Measurements from ENCODE around the gene PLCB1. TPM values are rescaled to one million over a fixed set of nuclear protein-coding genes. Genes with fewer than 3 reads are reported as not detected.
"Not testable (repeated sequence)": the region's sequence is repeated elsewhere in the genome, so short reads cannot be mapped to it uniquely, and the experiment has no call there.

The PLCB1 gene
- polyA plus RNA-seq, 1 experiment: 16.4 TPM

DNA sequence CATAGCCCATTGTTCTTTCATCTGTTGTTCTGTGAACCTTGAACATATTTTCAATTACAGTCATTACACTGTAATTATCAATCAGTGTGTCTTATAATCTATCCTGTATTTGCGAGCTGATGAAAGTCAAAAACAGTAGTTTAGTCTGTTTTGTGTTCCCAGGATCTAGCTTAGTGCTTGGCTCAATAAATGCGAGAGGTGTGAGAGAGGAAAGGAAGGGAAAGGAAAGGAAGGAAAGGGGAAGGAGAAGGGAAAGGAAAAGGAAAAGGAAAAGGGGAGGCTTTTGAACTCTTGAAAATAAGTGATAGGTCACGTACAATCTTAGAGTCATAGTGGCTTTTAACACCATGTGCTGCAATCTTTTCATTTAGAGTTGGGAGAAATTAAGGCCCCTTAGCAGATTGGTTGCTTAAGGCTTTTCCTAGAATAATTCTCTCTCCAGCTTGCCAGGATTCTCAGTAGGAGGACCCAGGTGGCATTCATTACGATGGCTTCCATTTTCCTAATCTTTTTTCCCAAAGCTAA is 503.0 kb downstream of the PLCB1 start:
- ChIA-PET POLR2A (no interaction called here), CTCF (interaction anchor here (0.7 kb wide), 1 partner anchor 12 kb away, joined by 3 read pairs; no protein-coding TSS in a partner anchor)
- no peak for DNase-seq (ENCODE audit: low read depth, low spot score)
- Histone ChIP-seq H3K27me3 (ENCODE audit: control insufficient read depth, insufficient read depth, low read length) (no peaks in the 10 kb centered on the region), H3K4me3 (ENCODE audit: low read depth, low read length) (no peak overlapping the region), H3K27ac (ENCODE audit: low read depth, low read length) (no peak overlapping the region), H3K9me3 (ENCODE audit: control insufficient read depth, insufficient read depth, low read length) (no peaks in the 10 kb centered on the region)
- TF ChIP-seq, protein P1, sequence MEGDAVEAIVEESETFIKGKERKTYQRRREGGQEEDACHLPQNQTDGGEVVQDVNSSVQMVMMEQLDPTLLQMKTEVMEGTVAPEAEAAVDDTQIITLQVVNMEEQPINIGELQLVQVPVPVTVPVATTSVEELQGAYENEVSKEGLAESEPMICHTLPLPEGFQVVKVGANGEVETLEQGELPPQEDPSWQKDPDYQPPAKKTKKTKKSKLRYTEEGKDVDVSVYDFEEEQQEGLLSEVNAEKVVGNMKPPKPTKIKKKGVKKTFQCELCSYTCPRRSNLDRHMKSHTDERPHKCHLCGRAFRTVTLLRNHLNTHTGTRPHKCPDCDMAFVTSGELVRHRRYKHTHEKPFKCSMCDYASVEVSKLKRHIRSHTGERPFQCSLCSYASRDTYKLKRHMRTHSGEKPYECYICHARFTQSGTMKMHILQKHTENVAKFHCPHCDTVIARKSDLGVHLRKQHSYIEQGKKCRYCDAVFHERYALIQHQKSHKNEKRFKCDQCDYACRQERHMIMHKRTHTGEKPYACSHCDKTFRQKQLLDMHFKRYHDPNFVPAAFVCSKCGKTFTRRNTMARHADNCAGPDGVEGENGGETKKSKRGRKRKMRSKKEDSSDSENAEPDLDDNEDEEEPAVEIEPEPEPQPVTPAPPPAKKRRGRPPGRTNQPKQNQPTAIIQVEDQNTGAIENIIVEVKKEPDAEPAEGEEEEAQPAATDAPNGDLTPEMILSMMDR (IDR thresholded peaks at IDR 0.05; ENCODE audit: low read depth, low read length): no peak

DNA sequence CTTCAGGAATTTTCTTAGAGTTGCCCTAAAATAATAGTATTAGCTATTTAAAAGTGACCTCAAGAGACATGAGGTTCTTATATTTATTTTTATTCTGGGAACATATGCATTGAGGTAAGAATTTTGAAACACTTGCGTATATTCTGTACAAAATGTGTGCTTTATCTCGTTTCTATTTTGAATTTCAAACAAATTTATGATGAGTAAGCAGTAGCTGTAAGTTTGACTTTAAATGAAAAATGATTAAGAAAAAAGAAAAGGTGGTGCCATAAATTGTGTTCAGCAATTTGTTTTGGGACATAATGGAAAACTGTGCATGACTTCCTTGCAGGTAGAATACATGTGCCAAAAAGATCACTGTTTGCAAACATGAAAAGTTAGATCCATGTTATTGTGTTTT is 503.8 kb downstream of the PLCB1 start:
- POLR2A ChIA-PET: no interaction called here
- H3K4me3 ChIP-seq (ENCODE audit: low read depth, low read length): no peak overlapping the region
- no peak for DNase-seq (ENCODE audit: low read depth, low spot score)
- H3K27me3 ChIP-seq (ENCODE audit: control insufficient read depth, insufficient read depth, low read length): no peaks in the 10 kb centered on the region
- H3K27ac ChIP-seq (ENCODE audit: low read depth, low read length): no peak overlapping the region
- no peaks in the 10 kb centered on the region for H3K9me3 ChIP-seq (ENCODE audit: control insufficient read depth, insufficient read depth, low read length)
- TF ChIP-seq, protein P1 (IDR thresholded peaks at IDR 0.05; ENCODE audit: low read depth, low read length): no peak
- CTCF ChIA-PET: no interaction called here

DNA sequence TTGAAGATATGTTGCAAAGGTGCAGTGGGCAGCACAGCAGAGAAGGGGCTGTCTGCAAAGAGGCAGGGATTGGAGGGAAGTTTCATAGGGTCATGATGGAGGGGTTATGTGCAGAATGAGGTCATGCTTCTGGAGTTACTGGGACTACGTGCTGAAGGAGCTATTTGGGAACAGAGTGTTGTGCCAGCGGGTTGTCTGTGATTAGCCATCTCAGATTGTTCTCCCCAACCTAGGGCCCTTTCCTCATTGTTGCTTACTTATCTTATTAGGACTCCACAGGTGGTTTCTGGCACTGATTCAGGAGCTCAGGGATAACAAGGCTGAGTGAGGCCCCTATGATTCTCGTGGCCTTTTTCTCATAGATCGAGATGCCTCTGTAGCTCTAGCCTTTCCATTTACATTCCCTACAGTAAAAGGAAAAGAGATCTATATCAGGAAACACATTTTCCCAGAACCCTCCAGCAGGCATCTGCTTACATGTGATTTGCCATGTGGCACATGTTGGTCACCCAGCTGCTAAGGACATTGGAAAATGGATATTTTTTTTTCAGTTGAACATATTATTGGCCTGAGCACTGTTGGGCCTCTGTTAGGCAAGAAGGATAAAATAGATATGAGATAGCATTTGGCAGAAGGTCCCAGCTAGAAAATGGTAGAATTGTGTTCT is 507.2 kb downstream of the PLCB1 start:
- DNase-seq (ENCODE audit: low read depth, low spot score): no peak
- no peak overlapping the region for H3K27ac ChIP-seq (ENCODE audit: low read depth, low read length)
- TF ChIP-seq, protein P1 (IDR thresholded peaks at IDR 0.05; ENCODE audit: low read depth, low read length): no peak
- ChIA-PET CTCF (no interaction called here), POLR2A (no interaction called here)
- H3K27me3 ChIP-seq (ENCODE audit: control insufficient read depth, insufficient read depth, low read length): no peaks in the 10 kb centered on the region
- H3K4me3 ChIP-seq (ENCODE audit: low read depth, low read length): no peak overlapping the region
- H3K9me3 ChIP-seq (ENCODE audit: control insufficient read depth, insufficient read depth, low read length): no peaks in the 10 kb centered on the region

DNA sequence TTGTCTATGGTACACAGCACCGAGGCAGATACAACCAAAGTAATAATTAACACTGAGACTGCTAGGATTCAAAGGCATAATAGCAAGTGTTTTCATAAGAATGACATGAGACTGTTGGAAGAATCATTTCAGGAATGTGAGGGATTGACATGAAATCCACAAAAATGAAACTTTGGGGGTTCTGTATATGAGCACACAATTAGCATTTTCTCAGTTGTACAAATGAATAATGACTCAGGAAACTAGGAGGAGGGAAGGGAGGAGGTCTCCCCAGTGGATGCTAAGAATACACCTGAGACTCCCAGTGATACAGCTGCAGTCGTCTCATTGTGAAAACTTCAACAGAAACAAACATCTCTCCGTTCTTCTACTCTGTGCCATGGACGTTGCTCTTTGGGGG is 508.4 kb downstream of the PLCB1 start:
- no peak overlapping the region for H3K4me3 ChIP-seq (ENCODE audit: low read depth, low read length)
- no peak for DNase-seq (ENCODE audit: low read depth, low spot score)
- H3K27ac ChIP-seq (ENCODE audit: low read depth, low read length): no peak overlapping the region
- TF ChIP-seq, protein P1 (IDR thresholded peaks at IDR 0.05; ENCODE audit: low read depth, low read length): no peak
- H3K9me3 ChIP-seq (ENCODE audit: control insufficient read depth, insufficient read depth, low read length): no peaks in the 10 kb centered on the region
- no peaks in the 10 kb centered on the region for H3K27me3 ChIP-seq (ENCODE audit: control insufficient read depth, insufficient read depth, low read length)
- ChIA-PET POLR2A (no interaction called here), CTCF (no interaction called here)

DNA sequence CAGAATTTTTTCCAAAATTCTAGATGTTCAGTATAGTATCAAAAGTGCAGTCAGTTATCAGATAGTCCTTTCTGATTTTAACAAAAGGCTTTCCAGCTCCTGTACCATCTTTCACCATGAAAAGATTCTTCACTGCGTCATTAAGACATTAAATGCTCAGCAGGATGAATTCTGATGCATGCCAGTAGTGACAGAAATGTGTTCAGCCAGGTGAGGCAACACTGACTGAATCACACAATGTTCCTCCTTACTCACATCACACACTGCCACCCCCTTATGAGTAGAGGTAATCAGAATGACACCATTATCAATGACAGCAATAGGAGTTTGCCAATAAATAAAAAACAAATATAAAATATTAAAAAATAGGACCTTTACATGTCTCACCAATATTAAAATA is 510.2 kb downstream of the PLCB1 start:
- no peaks in the 10 kb centered on the region for H3K9me3 ChIP-seq (ENCODE audit: control insufficient read depth, insufficient read depth, low read length)
- CTCF ChIA-PET: interaction anchor here (2.4 kb wide), 1 partner anchor 80 kb away, joined by 7 read pairs; no protein-coding TSS in a partner anchor
- TF ChIP-seq, protein P1 (IDR thresholded peaks at IDR 0.05; ENCODE audit: low read depth, low read length): no peak
- no peak overlapping the region for H3K27ac ChIP-seq (ENCODE audit: low read depth, low read length)
- no peak overlapping the region for H3K4me3 ChIP-seq (ENCODE audit: low read depth, low read length)
- no peaks in the 10 kb centered on the region for H3K27me3 ChIP-seq (ENCODE audit: control insufficient read depth, insufficient read depth, low read length)
- no peak for DNase-seq (ENCODE audit: low read depth, low spot score)
- POLR2A ChIA-PET: no interaction called here

DNA sequence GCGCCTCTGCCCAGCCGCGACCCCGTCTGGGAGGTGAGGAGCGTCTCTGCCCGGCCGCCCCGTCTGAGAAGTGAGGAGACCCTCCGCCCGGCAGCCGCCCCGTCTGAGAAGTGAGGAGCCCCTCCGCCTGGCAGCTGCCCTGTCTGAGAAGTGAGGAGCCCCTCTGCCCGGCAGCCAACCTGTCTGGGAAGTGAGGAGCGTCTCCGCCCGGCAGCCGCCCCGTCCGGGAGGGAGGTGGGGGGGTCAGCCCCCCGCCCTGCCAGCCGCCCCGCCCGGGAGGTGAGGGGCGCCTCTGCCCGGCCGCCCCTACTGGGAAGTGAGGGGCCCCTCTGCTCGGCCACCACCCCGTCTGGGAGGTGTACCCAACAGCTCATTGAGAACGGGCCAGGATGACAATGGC is 512.4 kb downstream of the PLCB1 start:
- CTCF ChIA-PET; H3K9me3 ChIP-seq (ENCODE audit: control insufficient read depth, insufficient read depth, low read length); H3K4me3 ChIP-seq (ENCODE audit: low read depth, low read length); POLR2A ChIA-PET; H3K27ac ChIP-seq (ENCODE audit: low read depth, low read length); DNase-seq (ENCODE audit: low read depth, low spot score); H3K27me3 ChIP-seq (ENCODE audit: control insufficient read depth, insufficient read depth, low read length): not testable (repeated sequence)

Data from AG04450 (cell line).